GM18867 (cell line): ENCODE results near the gene CACNA1C.
"Not testable (repeated sequence)": the region's sequence is repeated elsewhere in the genome, so short reads cannot be mapped to it uniquely, and the experiment has no call there.

Experiments
- ATAC-seq: cut with Tn5 transposase; IDR thresholded peaks from one replicate; pipeline ENCODE4 v1.9.1; 2021; ENCODE audit warnings: mild to moderate bottlenecking, moderate library complexity; ENCODE audit not compliant: unreplicated experiment

CACNA1C gene

DNA sequence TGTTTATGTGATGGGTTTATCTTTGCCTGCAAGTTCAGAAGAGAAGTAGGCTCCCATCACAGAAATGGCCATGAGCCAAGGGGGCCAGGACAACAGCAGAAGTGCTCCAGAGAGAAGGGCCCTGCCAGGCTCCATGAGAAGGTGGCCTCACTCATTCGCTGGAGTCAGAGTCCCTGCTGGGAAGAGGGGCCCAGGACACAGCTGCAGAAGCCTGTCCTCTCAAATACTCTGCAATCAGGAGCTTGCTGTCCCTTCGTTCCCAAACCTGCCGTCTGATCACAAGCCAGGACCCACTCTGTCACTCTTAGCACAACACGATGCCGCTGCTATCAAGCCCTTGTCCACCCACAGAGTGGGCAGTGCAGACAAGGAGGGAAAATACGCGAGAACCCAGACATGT lies 435.8 kb downstream of the CACNA1C start:
- no peak for ATAC-seq

DNA sequence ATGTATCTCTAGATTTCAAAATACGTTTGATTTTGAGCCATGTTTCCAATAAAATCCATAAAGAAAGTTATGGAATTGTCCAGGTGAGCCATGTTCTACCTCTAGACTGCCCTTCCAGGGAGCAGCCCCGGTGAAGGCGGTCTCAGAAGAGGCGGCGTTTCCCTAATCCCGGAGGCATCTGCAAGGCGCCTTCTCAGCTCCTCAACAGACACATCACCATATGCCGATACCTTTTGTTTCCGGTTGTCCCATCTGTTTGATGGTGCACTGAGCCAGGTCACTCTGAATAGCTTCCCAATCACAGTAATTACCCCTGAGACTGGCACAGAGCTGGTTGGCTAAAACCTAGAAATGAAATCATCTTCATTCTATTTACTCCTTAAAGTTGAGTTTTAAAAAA lies 436.5 kb downstream of the CACNA1C start:
- ATAC-seq, result no peak

DNA sequence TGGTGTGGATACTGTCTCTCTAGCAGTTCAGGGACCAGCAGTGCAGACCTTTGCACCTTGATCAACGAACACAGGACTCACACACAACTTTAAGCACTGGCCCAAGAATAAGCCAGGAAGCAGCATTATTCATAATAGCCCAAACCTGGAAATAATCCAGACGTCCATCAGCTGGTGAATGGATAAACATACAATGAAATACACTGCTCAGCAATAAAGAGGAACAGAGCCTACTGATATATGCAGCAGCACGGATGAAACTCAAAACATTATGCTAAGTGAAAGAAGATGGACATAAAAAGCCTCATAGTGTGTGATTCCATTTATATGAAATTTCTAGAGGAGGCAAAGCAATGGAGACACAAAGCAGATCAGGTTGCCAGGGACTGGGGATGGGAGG lies 438.0 kb downstream of the CACNA1C start:
- ATAC-seq, result no peak

DNA sequence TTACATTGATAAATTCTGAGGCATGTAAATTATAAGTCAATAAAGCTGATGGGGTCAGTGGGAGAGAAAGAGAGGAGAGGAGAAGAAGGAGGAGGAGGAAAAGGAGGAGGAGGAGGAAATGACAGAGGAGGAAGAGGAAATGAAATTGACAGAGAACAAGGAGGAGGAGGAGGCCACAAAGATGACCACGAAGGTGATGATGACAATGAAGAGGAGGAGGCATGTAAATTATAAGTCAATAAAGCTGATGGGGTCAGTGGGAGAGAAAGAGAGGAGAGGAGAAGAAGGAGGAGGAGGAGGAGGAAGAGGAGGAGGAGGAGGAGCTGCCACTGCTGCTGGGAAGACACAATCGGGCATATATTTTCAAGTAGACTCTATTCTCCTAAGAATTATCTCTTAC lies 438.6 kb downstream of the CACNA1C start:
- ATAC-seq, result not testable (repeated sequence)

DNA sequence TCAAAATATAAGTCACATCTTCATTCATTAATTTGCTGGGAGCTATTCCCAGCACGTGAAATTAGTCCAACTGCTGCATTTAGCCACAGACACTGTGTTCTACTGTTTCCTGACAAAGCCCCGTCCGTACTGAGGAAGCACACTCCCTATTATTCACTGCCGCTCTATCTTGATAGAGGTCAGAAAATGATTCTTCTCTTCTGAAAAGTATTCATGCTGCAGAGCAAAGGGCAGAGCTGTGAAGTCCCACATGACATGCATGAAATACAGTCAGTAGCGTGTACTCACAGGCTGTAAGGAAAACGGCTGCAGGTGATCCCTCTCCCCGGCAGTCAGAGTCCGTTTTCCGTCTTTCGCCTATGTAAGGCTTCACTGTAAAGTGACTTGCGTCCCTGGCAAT lies 439.4 kb downstream of the CACNA1C start:
- no peak for ATAC-seq

DNA sequence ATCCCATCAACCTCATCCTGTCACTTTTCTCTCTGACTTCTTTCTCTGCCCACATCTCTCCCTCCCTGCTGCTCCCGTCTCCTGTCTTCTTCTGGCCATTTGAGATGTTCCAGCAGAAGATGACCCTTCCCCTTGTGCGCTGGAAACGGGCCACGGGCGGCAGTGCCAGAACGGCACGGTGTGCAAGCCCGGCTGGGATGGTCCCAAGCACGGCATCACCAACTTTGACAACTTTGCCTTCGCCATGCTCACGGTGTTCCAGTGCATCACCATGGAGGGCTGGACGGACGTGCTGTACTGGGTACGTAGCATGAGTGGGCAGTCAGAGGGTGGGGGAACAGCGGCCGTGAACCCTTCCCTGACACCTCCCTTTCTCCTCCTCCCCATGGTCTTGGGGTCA lies 440.3 kb downstream of the CACNA1C start:
- ATAC-seq, result no peak

DNA sequence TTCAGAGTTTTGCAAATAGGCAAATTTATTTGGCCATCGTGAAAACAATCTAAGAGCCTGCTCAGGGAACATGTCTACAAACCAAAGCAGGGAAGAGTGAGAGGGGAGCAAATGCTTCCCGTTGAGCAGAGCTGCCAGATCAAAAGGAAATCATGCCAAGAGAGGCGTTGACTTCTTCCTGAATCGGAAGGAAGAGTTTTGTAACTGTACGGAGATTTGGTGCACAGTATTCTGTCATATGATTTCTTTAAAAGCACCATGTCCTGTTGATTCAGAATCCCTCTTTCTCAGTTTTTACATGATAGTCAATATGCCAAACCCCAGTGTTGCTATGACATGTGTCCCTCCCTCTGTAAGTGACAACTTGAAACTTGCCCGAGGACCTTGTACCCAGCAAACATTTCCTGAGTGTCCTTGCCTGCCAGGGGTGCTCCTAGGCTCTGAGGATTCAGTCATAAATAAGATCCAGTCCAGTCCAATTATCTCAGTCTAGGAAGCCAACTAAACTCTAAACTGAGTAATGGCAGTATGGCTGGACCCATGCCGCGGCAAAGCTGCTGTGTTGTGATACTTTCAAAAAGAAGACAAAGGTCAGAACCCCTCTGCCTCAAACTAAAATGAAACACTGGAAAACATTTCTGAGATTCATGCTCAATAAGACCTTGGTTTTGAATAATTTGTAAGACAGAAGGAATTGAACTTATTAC lies 441.9 kb downstream of the CACNA1C start:
- no peak for ATAC-seq

DNA sequence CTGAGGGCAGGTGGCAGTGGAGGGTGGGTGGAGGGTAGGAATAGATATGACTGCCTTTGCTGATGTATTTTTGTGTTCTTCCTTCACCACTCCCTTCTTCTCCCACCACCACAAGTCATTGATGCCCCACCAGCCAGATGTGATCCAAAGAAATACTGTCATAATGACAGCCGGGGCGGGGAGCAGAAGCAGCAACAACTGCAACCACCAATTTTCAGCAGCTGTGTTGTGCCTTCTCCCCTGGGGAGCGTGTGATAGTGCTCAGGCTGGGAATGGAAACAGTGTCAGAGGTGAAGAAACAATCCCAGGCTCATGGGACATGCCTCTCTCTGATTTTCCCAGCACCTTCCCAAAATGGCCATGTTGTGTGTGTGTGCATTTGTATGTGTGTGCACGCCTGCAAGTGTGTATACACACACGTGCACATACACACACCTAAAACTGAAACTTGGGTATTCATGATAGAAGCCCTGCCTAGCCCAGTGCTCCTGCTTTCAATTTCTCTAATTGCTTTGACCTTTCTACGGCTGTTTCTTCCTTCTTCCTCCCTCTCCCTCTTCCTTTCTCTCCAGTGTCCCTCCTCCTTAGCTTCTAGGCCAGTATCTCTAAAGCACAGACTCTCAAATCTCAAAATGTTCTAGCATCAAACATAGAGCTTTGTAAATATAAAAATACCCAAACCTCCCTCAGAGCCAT lies 442.8 kb downstream of the CACNA1C start:
- ATAC-seq, result no peak

DNA sequence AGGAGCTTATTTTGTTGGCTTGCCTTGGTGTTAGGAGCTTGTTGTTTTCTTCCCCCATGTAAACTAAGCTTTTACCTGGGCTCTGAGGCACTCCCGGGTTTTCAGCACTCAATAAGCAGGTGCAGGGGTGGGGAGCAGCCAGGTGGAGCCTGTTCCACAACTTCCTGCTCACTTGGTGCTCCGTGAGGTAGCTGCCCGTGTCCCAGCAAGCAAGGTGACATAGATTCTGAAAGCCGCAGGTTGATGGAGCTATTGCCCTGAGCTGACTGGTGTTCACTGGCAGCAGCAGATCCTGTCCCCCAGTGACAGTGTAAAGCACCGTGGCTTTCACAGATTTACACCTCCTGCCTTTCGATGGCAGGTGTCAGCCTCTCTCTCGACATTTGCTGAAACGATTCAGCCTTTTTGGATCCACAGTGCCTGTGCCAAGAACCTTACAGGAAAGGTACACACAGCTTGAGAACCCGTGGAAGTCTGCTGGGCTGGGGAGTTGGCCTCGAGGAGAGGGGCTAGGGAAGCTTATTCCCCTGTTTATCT lies 446.2 kb downstream of the CACNA1C start:
- no peak for ATAC-seq

DNA sequence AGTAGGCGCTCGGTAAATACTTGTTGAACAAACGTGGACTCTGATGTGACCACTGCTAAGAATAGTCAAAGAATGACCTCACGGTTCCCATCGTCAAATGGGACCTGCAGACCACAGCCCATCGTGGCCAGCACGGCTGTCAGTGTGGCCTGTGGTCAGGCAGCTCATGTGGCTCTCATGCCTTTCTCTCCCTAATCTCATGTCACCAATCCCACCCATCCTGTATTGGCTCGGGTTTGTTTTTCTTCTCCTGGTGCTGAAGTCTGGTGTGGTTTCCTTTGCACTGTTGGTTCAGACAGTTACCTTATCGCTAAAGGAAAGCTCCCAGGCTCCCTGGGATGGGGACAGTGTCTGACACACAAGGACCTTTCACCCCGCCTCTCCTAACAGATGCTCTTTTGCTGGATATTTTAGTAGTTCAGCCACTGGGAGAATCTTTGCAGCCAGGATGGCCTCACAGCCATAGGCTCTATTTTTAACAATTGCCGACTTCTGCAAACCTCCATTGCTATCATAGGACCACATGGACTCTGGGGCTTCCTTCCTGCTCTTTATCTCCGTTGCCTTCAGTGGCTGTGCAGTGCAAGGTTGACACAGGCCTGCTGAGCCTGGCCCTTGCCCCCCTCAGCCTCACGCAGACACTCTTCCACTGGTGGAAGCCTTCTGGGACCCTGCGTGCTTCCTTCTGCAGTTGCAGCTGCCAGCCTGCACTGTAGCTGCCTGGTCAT lies 448.8 kb downstream of the CACNA1C start:
- ATAC-seq, result no peak

DNA sequence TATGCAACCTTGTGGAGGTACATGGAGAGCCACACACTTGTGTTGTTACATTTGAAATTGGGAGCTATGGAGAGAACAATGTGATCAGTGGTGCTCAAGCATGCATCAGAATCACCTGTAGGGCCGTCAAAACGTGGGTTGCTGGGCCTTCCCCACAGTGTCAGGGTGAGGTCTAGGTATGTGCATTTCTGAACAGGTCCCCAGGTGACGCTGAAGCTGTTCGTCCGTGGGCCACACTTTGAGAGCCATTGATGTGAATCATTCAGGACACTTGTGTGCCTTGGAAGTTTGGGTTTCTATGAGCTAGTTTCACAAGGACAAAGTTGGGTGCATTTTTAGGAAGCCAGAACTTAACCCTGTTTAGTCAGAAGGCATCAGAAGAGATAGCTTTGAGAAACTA lies 450.2 kb downstream of the CACNA1C start:
- no peak for ATAC-seq

DNA sequence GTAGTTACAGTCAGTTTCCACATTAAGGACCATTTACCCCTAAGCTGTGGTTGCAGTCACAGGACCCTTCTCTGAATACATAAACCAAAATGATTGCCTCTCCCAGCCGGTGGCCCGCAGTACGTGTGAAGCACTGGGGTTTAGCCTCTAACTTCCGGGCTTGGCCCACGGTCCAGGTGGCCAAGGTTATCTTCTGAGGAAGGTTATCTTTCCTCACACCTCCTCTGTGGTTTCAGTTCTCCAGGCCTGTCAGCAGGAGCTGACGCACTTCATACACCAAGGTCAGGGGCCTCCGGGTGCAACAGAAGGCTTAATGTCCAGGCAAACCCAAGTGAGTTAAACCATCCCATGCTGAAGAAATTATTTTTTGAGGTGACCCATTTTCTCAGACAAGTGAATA lies 451.0 kb downstream of the CACNA1C start:
- no peak for ATAC-seq

DNA sequence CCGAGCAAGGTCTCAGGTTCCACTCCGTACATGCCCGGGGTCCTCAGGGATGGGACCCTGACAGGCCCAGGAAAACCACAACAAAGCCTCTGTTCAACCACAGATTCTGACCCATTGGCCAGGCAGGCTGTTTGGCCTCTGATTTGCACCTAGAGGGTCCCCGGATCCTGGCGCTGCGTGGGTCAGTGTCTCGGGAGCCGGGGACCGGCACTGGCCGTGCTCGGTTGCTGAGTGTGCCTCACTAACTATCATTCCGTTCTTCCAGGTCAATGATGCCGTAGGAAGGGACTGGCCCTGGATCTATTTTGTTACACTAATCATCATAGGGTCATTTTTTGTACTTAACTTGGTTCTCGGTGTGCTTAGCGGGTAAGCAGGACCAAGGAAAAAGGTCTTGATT lies 451.8 kb downstream of the CACNA1C start:
- ATAC-seq, result no peak

DNA sequence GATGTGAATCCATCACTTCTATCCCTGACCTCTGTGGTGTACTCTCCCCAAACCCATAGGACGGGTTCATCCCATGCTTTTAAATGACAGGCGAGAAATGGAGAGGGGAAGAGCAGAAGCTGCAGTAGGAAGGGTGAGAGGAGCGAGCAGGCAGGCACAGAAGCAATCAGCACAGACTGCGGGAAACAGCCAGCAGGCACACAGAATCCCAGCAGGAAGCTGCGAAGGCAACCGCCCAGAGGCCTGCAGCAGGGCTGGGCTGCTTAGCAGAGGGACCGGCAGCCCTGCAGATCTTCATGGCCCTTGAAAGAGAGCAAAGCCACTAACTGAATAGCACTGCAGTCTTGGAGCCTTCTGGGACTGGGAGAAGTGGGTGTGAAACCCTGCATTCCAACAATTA lies 455.0 kb downstream of the CACNA1C start:
- no peak for ATAC-seq

DNA sequence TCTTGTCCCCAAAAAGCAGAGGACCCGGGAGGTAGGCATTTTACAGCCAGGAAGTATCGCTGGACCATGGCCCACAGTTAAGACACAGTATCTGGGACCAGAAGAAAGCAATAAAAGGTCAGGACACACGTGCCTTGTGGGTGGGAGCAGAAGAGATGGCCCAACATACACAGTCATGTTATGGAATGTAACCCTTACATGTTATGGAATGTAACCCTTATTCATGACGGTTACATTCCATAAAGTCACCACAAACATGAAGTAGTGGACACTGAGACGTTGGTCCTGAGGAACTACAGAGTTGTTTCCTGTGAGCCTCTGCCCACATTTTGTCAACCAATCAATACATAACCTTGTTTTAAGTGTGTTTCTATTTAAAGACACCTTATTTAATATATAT lies 456.4 kb downstream of the CACNA1C start:
- ATAC-seq, result no peak

DNA sequence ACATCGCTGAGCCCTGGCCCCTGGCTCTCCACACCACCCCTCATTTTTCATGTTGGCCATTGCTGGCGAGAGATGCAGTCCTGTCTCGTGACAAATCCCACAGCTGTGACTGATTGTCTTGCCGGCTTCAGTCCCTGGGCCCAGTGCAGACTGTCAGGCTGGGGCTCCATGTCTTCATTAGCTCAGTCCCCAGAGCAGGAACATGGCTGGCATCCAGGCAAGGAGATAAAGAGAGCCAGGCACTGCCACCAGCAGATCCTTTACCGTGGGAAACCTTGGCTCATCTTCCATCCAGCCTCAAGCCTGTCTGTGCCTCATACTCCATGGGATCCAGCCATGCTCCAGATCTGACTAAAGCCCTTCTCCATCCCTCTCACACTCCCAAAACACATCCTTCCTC lies 457.3 kb downstream of the CACNA1C start:
- ATAC-seq, result no peak

DNA sequence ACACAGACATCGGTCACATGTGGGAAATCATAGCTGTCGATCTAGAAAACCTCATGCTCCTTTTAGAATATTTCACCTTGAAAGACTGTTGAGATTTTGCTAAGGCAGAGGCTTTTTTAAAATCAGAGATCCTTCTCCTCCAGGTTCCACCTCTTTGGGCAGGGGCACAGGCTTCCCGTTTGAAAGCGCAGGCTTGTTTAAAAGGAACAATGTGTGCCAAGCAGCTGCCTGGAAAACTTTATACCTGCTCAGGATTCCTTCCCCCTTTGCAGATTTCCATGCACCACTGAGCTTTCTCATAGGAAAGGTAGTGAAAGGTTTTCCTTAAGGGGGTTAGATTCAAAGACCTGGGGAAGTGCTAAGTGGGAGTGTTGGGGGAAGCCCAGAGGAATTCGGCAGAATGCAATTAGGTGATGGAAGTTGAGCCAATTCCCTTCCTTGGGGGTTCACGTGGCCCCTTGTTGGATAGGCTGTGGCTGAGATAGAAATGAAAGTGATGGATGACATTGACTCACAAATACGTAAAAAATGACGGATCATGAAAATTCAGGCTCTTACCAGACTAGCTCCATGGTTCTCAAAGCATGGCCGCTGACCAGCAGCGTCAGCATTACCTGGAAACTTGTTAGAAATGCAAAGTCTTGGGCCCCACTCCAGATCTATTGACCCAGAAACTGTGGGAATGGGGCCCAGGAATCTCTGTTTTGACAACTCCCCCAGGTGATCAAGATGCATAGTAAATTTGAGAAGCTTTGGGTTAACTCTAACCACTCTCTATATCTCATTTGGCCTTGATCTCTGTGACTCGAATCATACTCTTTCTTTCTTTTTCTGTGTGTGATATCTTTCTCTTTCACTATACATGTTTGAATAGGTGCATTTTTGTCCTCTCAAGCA lies 460.6 kb downstream of the CACNA1C start:
- no peak for ATAC-seq

DNA sequence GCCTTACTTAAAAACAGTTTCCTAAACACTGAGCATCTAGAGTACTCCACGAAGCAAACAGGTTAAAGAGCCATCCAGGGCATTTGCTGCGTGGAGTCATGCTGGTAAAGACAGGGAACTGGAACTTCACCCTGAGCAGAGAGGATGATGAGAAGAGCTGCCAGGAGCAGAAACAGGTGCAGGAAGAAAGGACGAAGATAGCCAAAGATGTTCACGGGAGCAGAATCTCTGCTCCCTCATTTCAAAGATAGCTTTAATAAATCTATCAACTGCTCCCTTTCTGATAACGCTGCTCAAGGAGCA lies 461.2 kb downstream of the CACNA1C start:
- no peak for ATAC-seq

DNA sequence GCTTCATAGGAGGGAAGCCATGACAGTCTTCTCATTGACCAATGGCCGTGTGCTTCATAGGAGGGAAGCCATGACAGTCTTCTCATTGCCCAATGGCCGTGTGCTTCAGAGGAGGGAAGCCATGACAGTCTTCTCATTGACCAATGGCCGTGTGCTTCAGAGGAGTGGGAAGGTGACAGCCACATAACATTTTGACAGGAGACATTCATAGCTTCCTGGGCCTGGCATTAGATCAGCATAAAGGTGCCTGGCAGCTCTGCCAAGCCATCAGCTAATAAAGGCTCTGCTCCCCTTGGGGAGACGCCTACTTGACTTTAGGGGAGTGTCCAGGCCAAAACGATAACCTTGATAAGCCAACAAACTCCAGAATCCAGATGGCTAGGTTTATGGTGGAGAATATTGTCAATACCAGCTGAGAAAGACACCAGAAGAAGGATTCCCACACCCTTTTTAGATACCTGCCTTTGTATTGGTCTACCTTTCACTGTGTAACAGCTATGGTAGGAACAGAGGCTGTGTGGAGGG lies 468.0 kb downstream of the CACNA1C start:
- ATAC-seq, result no peak

DNA sequence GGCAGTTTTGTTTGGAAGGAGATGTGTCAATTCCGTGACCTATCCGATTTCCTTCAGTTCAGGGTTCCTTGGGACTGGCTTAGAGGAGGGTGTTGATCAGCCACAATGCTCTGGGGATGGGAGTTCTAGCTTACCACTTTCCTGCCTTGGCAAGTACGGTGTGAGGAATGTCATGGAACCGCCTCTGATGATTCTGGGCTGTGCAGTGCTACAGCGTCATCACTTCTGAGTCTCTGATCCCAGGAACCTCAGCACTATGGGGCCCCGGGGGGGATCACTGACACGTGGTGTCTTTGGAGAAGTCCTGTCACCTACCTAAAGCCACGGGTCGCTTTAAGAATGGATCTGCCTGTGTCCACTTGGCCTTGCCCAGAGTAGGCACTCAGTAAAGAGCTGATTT lies 470.5 kb downstream of the CACNA1C start:
- no peak for ATAC-seq

DNA sequence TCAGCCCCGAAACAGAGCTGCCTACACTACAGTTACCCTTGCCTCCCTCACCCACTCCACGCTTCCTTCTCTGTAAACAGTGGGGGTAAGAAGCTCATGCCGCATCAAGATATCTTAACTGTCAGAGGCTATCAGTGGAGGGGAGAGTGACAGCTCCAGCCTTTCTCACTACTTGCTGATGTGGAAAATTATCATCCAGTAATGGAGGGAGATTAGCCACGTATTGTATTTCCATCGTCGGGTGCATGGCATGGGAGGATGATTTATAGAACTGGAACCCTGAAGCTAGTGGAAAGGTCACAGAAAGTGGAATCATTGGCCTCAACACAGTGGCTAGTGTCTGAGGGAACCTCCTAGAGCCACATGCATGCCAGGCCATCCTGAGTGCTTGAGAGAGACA lies 471.1 kb downstream of the CACNA1C start:
- ATAC-seq, result no peak
